Trophoblast cell (in vitro differentiated cells and primary cell): ENCODE data around the gene SURF2.
"Not testable (repeated sequence)": the region's sequence is repeated elsewhere in the genome, so short reads cannot be mapped to it uniquely, and the experiment has no call there.

Experiments used
- DNase-seq, 2 donors: peaks; one replicate each; pipeline ENCODE4 v3.0.0-alpha.2; 2016
- H2AFZ ChIP-seq: 2 replicates; pipeline ENCODE4 v1.6.1; 2013; ENCODE audit warnings: low read length, moderate library complexity, mild to moderate bottlenecking; ENCODE audit not compliant: insufficient read depth, poor library complexity
- H2AK5ac ChIP-seq: 2 replicates; pipeline ENCODE4 v1.6.1; 2013; ENCODE audit warnings: mild to moderate bottlenecking, low read length
- H2BK120ac ChIP-seq: 2 replicates; pipeline ENCODE4 v1.6.1; 2013; ENCODE audit warnings: low read length, mild to moderate bottlenecking, moderate library complexity; ENCODE audit not compliant: insufficient read depth, poor library complexity
- H2BK12ac ChIP-seq: 2 replicates; pipeline ENCODE4 v1.6.1; 2013; ENCODE audit warnings: mild to moderate bottlenecking, low read length, moderate library complexity
- H2BK5ac ChIP-seq: 2 replicates; pipeline ENCODE4 v1.6.1; 2013; ENCODE audit warnings: low read length, low read depth, moderate library complexity, mild to moderate bottlenecking; ENCODE audit not compliant: poor library complexity
- H3K14ac ChIP-seq: 2 replicates; pipeline ENCODE4 v1.6.1; 2013; ENCODE audit warnings: mild to moderate bottlenecking, low read length
- H3K18ac ChIP-seq: 2 replicates; pipeline ENCODE4 v1.6.1; 2013; ENCODE audit warnings: mild to moderate bottlenecking, low read length
- H3K23ac ChIP-seq: 2 replicates; pipeline ENCODE4 v1.6.1; 2013; ENCODE audit warnings: low read length
- H3K27ac ChIP-seq: 2 replicates; pipeline ENCODE4 v1.5.1; 2013; ENCODE audit warnings: low read depth, mild to moderate bottlenecking, inconsistent platforms, low read length, moderate library complexity
- H3K27me3 ChIP-seq: 2 replicates; pipeline ENCODE4 v1.6.1; 2013; ENCODE audit warnings: inconsistent platforms, mild to moderate bottlenecking, low read length, moderate library complexity; ENCODE audit not compliant: insufficient read depth
- H3K36me3 ChIP-seq, 2 experiments: 1 replicate in 1 of 2; 2 replicates in 1 of 2; pipeline ENCODE4 v1.6.1; 2013; ENCODE audit warnings: low read length in 2 of 2, mild to moderate bottlenecking in 2 of 2, moderate library complexity in 1 of 2; ENCODE audit not compliant: insufficient read depth in 2 of 2, control insufficient read depth in 1 of 2
- H3K4ac ChIP-seq: 2 replicates; pipeline ENCODE4 v1.6.1; 2013; ENCODE audit warnings: low read depth, mild to moderate bottlenecking, low read length, moderate library complexity
- H3K4me1 ChIP-seq, 2 experiments: 1 replicate in 1 of 2; 2 replicates in 1 of 2; pipeline ENCODE4 v1.6.1; 2013; ENCODE audit warnings: low read length in 2 of 2, mild to moderate bottlenecking in 2 of 2, moderate library complexity in 1 of 2; ENCODE audit not compliant: insufficient read depth in 2 of 2, control insufficient read depth in 1 of 2
- H3K4me2 ChIP-seq: 2 replicates; pipeline ENCODE4 v1.6.1; 2013; ENCODE audit warnings: inconsistent platforms, mild to moderate bottlenecking, low read length, moderate library complexity
- H3K4me3 ChIP-seq: 2 replicates; pipeline ENCODE4 v1.5.1; 2013; ENCODE audit warnings: mild to moderate bottlenecking, low read depth, low read length, inconsistent platforms
- H3K79me1 ChIP-seq: one replicate; pipeline ENCODE4 v1.6.1; 2013; ENCODE audit warnings: low read length
- H3K79me2 ChIP-seq: 2 replicates; pipeline ENCODE4 v1.6.1; 2013; ENCODE audit warnings: low read length, mild to moderate bottlenecking; ENCODE audit not compliant: control insufficient read depth, insufficient read depth, poor library complexity
- H3K9ac ChIP-seq: 2 replicates; pipeline ENCODE4 v1.6.1; 2013; ENCODE audit warnings: mild to moderate bottlenecking, low read length
- H3K9me3 ChIP-seq: 2 replicates; pipeline ENCODE4 v1.6.1; 2013; ENCODE audit warnings: low read depth, mild to moderate bottlenecking, control low read depth, inconsistent platforms, low read length; ENCODE audit not compliant: insufficient read depth
- H4K12ac ChIP-seq: 2 replicates; pipeline ENCODE4 v1.6.1; 2013; ENCODE audit warnings: low read depth, mild to moderate bottlenecking, low read length, moderate library complexity
- H4K8ac ChIP-seq: 2 replicates; pipeline ENCODE4 v1.6.1; 2013; ENCODE audit warnings: low read depth, mild to moderate bottlenecking, low read length, moderate library complexity
- H4K91ac ChIP-seq: one replicate; pipeline ENCODE4 v1.6.1; 2013; ENCODE audit warnings: low read depth, mild to moderate bottlenecking, low read length, moderate library complexity
- WGBS: extraction: QIAGEN DNeasy Blood & Tissue Kit; methylation state at CpG from one replicate; pipeline ENCODE4 v1.1.7; 2013; ENCODE audit warnings: missing lambda C conversion rate; ENCODE audit not compliant: insufficient read length, insufficient coverage; ENCODE audit errors: extremely low coverage; 5-methylcytosine and 5-hydroxymethylcytosine counted together

Gene SURF2

DNA sequence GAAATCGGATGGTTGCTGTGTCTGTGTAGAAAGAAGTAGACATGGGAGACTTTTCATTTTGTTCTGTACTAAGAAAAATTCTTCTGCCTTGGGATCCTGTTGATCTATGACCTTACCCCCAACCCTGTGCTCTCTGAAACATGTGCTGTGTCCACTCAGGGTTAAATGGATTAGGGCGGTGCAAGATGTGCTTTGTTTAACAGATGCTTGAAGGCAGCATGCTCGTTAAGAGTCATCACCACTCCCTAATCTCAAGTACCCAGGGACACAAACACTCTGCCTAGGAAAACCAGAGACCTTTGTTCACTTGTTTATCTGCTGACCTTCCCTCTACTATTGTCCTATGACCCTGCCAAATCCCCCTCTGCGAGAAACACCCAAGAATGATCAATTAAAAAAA lies 35.1 kb downstream of the SURF2 start:
- not testable (repeated sequence) for H3K23ac ChIP-seq, H3K79me2 ChIP-seq, H2AK5ac ChIP-seq, H3K27me3 ChIP-seq, H2BK12ac ChIP-seq, H2BK120ac ChIP-seq, H3K18ac ChIP-seq, H3K4me3 ChIP-seq, H3K36me3 ChIP-seq, DNase-seq, H3K27ac ChIP-seq, H3K4me2 ChIP-seq, H4K12ac ChIP-seq, H3K79me1 ChIP-seq, H2BK5ac ChIP-seq, H3K14ac ChIP-seq, H4K8ac ChIP-seq, H3K4ac ChIP-seq, H2AFZ ChIP-seq, H4K91ac ChIP-seq, H3K4me1 ChIP-seq, H3K9ac ChIP-seq, H3K9me3 ChIP-seq
- no CpG with 5 or more reads among the region's 4 CpGs for WGBS

DNA sequence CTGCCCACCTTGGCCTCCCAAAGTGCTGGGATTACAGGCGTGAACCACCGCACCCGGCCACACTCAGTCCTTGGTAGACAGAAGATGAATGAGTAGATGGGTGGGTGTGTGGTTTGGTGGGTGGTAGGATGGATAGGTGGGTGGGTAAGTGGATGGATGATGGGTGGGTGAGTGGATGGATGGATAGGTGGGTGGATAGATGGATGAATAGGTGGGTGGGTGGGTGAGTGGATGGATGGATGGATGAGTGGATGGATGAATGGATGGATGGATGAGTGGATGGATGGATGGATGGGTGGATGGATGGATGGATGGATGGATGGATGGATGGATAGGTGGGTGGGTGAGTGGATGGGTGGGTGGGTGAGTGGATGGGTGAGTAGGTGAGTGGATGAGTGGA lies 36.0 kb downstream of the SURF2 start:
- not testable (repeated sequence) for H3K79me2 ChIP-seq, H2BK120ac ChIP-seq, H3K4me3 ChIP-seq, H3K79me1 ChIP-seq, H3K4ac ChIP-seq, H3K27me3 ChIP-seq, H3K9ac ChIP-seq, H2BK12ac ChIP-seq, H2BK5ac ChIP-seq, H4K91ac ChIP-seq, H3K36me3 ChIP-seq, DNase-seq, H3K14ac ChIP-seq, H2AFZ ChIP-seq, H3K18ac ChIP-seq, H3K4me1 ChIP-seq, H3K4me2 ChIP-seq, H2AK5ac ChIP-seq, H3K23ac ChIP-seq, H3K9me3 ChIP-seq, H3K27ac ChIP-seq, H4K8ac ChIP-seq, H4K12ac ChIP-seq
- WGBS: no CpG with 5 or more reads among the region's 3 CpGs

DNA sequence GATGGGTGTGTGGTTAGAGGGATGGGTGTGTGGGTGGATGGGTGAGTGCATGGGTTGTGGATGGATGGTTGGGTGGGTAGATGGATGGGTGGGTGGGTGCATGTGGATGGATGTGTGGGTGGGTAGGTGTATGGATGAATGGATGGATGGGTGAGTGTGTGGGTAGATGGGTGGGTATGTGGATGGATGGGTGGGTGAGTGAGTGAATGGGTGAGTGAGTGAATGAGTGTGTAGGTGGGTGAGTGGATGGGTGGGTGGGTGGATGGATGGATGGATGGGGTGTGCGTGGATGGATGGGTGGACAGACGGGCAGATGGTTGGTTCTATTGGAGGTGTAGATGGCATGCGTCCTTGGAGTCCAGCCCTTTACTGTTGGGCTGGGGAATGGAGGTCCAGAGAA lies 37.0 kb downstream of the SURF2 start:
- Histone ChIP-seq H4K91ac (no peak overlapping the region), H3K14ac (no peak overlapping the region), H3K4ac (no peak overlapping the region), H3K9me3 (peaks cover 8% of the 10 kb centered on the region), H3K36me3 (no peaks in the 10 kb centered on the region), H4K8ac (no peak overlapping the region), H3K4me1 (no peaks in the 10 kb centered on the region), H3K4me3 (no peak overlapping the region), H3K79me1 (no peaks in the 10 kb centered on the region), H2BK5ac (no peak overlapping the region), H2AK5ac (no peak overlapping the region), H2BK120ac (no peak overlapping the region), H3K79me2 (no peaks in the 10 kb centered on the region), H3K27ac (no peak overlapping the region), H3K4me2 (no peak overlapping the region), H3K9ac (no peak overlapping the region), H3K18ac (no peak overlapping the region), H3K23ac (no peak overlapping the region), H4K12ac (no peak overlapping the region), H2BK12ac (no peak overlapping the region), H2AFZ (no peak overlapping the region), H3K27me3 (no peaks in the 10 kb centered on the region)
- DNase-seq: no peak
- WGBS: no CpG with 5 or more reads among the region's 3 CpGs

DNA sequence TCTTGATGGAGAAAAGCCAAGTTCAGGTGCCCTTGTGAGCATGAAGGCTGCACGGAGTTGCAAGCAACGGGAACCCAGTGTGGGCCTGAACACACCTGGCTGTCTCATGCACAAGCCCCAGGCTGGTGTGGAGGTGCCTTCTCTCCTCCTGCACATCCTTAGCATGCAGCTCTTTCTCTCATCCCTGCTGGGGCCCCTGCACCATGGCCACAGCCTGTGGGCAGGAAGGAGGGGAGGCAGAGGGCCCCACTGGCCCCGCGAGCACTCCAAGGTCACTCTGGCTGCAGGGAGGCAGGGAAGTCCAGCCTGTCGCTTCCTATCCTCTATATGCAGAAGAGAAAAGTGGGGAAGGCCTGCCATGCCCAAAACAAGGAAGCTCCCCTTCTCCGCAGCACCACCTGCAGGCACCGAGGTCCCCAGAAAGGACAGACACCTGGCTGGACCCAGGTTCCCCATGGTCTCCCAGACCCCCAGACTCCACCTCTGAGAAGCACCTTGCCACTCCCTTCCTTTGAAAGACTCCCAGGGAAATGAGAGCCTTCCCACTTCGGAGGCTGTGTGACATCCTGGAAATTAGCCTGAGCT lies 38.4 kb downstream of the SURF2 start:
- no peak overlapping the region for H3K27ac ChIP-seq
- no peak overlapping the region for H3K4me2 ChIP-seq
- H3K9me3 ChIP-seq: peaks cover 5% of the 10 kb centered on the region
- H3K14ac ChIP-seq: no peak overlapping the region
- no peak overlapping the region for H4K12ac ChIP-seq
- H3K4me1 ChIP-seq: no peaks in the 10 kb centered on the region
- no peak overlapping the region for H3K9ac ChIP-seq
- H3K79me2 ChIP-seq: no peaks in the 10 kb centered on the region
- no peak overlapping the region for H3K4ac ChIP-seq
- no peaks in the 10 kb centered on the region for H3K27me3 ChIP-seq
- no peak for DNase-seq
- no peak overlapping the region for H3K4me3 ChIP-seq
- H3K79me1 ChIP-seq: no peaks in the 10 kb centered on the region
- H3K36me3 ChIP-seq: no peaks in the 10 kb centered on the region
- no peak overlapping the region for H2BK5ac ChIP-seq
- H2BK12ac ChIP-seq: no peak overlapping the region
- WGBS: no CpG with 5 or more reads among the region's 8 CpGs
- H3K23ac ChIP-seq: no peak overlapping the region
- no peak overlapping the region for H2AK5ac ChIP-seq
- H2BK120ac ChIP-seq: no peak overlapping the region
- no peak overlapping the region for H4K8ac ChIP-seq
- H2AFZ ChIP-seq: no peak overlapping the region
- no peak overlapping the region for H3K18ac ChIP-seq
- H4K91ac ChIP-seq: no peak overlapping the region
